Activated CD4-positive, alpha-beta T cell treated with anti-CD3 and anti-CD28 coated beads, Interleukin-2, amount 10 ng/mL, durations not matched to agents 7 days and 5 days (primary cell): Measurements from ENCODE around the gene NEGR1. TPM values are rescaled to one million over a fixed set of nuclear protein-coding genes. Genes with fewer than 3 reads are reported as not detected.

Experiments
- CTCF ChIA-PET: fragments of 350-600 bp; sonication (Branson Sonifier 250); formaldehyde crosslinking; loops from one replicate; lab custom pipeline; 2021; ENCODE audit warnings: antibody characterized with exemption; lab: Charles Lee
- POLR2A ChIA-PET: fragments of 350-600 bp; sonication (Branson Sonifier 250); formaldehyde crosslinking; loops from one replicate; lab custom pipeline; 2021; ENCODE audit warnings: antibody characterized with exemption; lab: Charles Lee
- DNase-seq: peaks from one replicate; pipeline ENCODE4 v3.0.0-alpha.2; 2020
- H3K27ac Mint-ChIP-seq: one replicate; pipeline ENCODE4 v1.8.0; 2021; ENCODE audit warnings: mild to moderate bottlenecking, moderate library complexity, mixed read lengths
- H3K27me3 Mint-ChIP-seq: one replicate; pipeline ENCODE4 v1.8.0; 2021; ENCODE audit warnings: mixed read lengths
- H3K36me3 Mint-ChIP-seq: one replicate; pipeline ENCODE4 v1.8.0; 2021; ENCODE audit warnings: low read depth, mixed read lengths
- H3K4me1 Mint-ChIP-seq: one replicate; pipeline ENCODE4 v1.8.0; 2021; ENCODE audit warnings: mixed read lengths
- H3K4me3 Mint-ChIP-seq: one replicate; pipeline ENCODE4 v1.8.0; 2021; ENCODE audit warnings: mild to moderate bottlenecking, moderate library complexity, mixed read lengths
- H3K9me3 Mint-ChIP-seq: one replicate; pipeline ENCODE4 v1.8.0; 2021; ENCODE audit warnings: mixed read lengths
- total RNA-seq, 2 experiments: library from RNA; stranded (reverse); gene quantifications; one replicate each; pipeline ENCODE4 v1.2.3, GENCODE V29; 2021

The NEGR1 gene
- total RNA-seq, 2 experiments from 2014 or later: not detected

GRCh38 chr1:71676979-71677925, 605.1 kb downstream of the NEGR1 start:
- no peak overlapping the region for H3K4me3 Mint-ChIP-seq
- no peaks in the 10 kb centered on the region for H3K27me3 Mint-ChIP-seq
- no peaks in the 10 kb centered on the region for H3K36me3 Mint-ChIP-seq
- POLR2A ChIA-PET: no interaction called here
- no peak overlapping the region for H3K27ac Mint-ChIP-seq
- no peaks in the 10 kb centered on the region for H3K4me1 Mint-ChIP-seq
- H3K9me3 Mint-ChIP-seq: no peaks in the 10 kb centered on the region
- DNase-seq: no peak
- CTCF ChIA-PET: no interaction called here

- H3K4me3 Mint-ChIP-seq: no peak overlapping the region
- H3K4me1 Mint-ChIP-seq: no peaks in the 10 kb centered on the region
- H3K36me3 Mint-ChIP-seq: no peaks in the 10 kb centered on the region
- H3K27me3 Mint-ChIP-seq: no peaks in the 10 kb centered on the region
- H3K27ac Mint-ChIP-seq: no peak overlapping the region
- POLR2A ChIA-PET: no interaction called here
- no peaks in the 10 kb centered on the region for H3K9me3 Mint-ChIP-seq
- DNase-seq: no peak
- CTCF ChIA-PET: no interaction called here
Observed at GRCh38 chr1:71668065-71668464, 614.3 kb downstream of the NEGR1 start.

- H3K9me3 Mint-ChIP-seq: no peaks in the 10 kb centered on the region
Observed at GRCh38 chr1:71667216-71667615, 615.1 kb downstream of the NEGR1 start.

GRCh38 chr1:71666609-71667008, 615.7 kb downstream of the NEGR1 start:
- Mint-ChIP-seq H3K27ac (no peak overlapping the region), H3K36me3 (no peaks in the 10 kb centered on the region), H3K9me3 (no peaks in the 10 kb centered on the region), H3K4me1 (no peaks in the 10 kb centered on the region), H3K4me3 (no peak overlapping the region), H3K27me3 (no peaks in the 10 kb centered on the region)
- ChIA-PET CTCF (no interaction called here), POLR2A (no interaction called here)
- no peak for DNase-seq

More at GRCh38 chr1:71667216-71667615, 615.1 kb downstream of the NEGR1 start:
- no peak overlapping the region for H3K27ac Mint-ChIP-seq
- ChIA-PET CTCF (no interaction called here), POLR2A (no interaction called here)
- H3K36me3 Mint-ChIP-seq: no peaks in the 10 kb centered on the region
- no peak for DNase-seq
- H3K4me3 Mint-ChIP-seq: no peak overlapping the region
- no peaks in the 10 kb centered on the region for H3K4me1 Mint-ChIP-seq
- no peaks in the 10 kb centered on the region for H3K27me3 Mint-ChIP-seq

GRCh38 chr1:71660411-71660810, 621.9 kb downstream of the NEGR1 start:
- no peak for DNase-seq
- ChIA-PET POLR2A (no interaction called here), CTCF (no interaction called here)
- H3K27ac Mint-ChIP-seq: no peak overlapping the region
- no peaks in the 10 kb centered on the region for H3K9me3 Mint-ChIP-seq
- H3K4me3 Mint-ChIP-seq: no peak overlapping the region
- H3K4me1 Mint-ChIP-seq: no peaks in the 10 kb centered on the region
- no peaks in the 10 kb centered on the region for H3K27me3 Mint-ChIP-seq
- H3K36me3 Mint-ChIP-seq: no peaks in the 10 kb centered on the region

- H3K4me1 Mint-ChIP-seq: no peaks in the 10 kb centered on the region
- DNase-seq: no peak
- no peak overlapping the region for H3K27ac Mint-ChIP-seq
- no peaks in the 10 kb centered on the region for H3K36me3 Mint-ChIP-seq
- POLR2A ChIA-PET: no interaction called here
- H3K9me3 Mint-ChIP-seq: no peaks in the 10 kb centered on the region
- CTCF ChIA-PET: no interaction called here
- H3K4me3 Mint-ChIP-seq: no peak overlapping the region
- no peaks in the 10 kb centered on the region for H3K27me3 Mint-ChIP-seq
Observed at GRCh38 chr1:71657891-71658679, 624.3 kb downstream of the NEGR1 start.

- Mint-ChIP-seq H3K4me1 (no peaks in the 10 kb centered on the region), H3K36me3 (no peaks in the 10 kb centered on the region), H3K4me3 (no peak overlapping the region), H3K27ac (no peak overlapping the region), H3K27me3 (no peaks in the 10 kb centered on the region), H3K9me3 (no peaks in the 10 kb centered on the region)
- ChIA-PET CTCF (no interaction called here), POLR2A (interaction anchor here (0.6 kb wide), 1 partner anchor 48 kb away, joined by 13 read pairs; no protein-coding TSS in a partner anchor)
- no peak for DNase-seq
Observed at GRCh38 chr1:71656902-71657301, 625.4 kb downstream of the NEGR1 start.

GRCh38 chr1:71655604-71656003, 626.7 kb downstream of the NEGR1 start:
- no peaks in the 10 kb centered on the region for H3K4me1 Mint-ChIP-seq
- no peak overlapping the region for H3K27ac Mint-ChIP-seq
- no peak for DNase-seq
- no peaks in the 10 kb centered on the region for H3K9me3 Mint-ChIP-seq
- ChIA-PET POLR2A (no interaction called here), CTCF (no interaction called here)
- H3K4me3 Mint-ChIP-seq: no peak overlapping the region
- no peaks in the 10 kb centered on the region for H3K27me3 Mint-ChIP-seq
- H3K36me3 Mint-ChIP-seq: no peaks in the 10 kb centered on the region

GRCh38 chr1:71653952-71654351, 628.4 kb downstream of the NEGR1 start:
- Mint-ChIP-seq H3K27me3 (no peaks in the 10 kb centered on the region), H3K9me3 (no peaks in the 10 kb centered on the region), H3K36me3 (no peaks in the 10 kb centered on the region), H3K27ac (no peak overlapping the region), H3K4me3 (no peak overlapping the region), H3K4me1 (no peaks in the 10 kb centered on the region)
- no peak for DNase-seq
- ChIA-PET POLR2A (no interaction called here), CTCF (no interaction called here)

- Mint-ChIP-seq H3K4me1 (no peaks in the 10 kb centered on the region), H3K4me3 (no peak overlapping the region), H3K9me3 (no peaks in the 10 kb centered on the region), H3K36me3 (no peaks in the 10 kb centered on the region), H3K27me3 (no peaks in the 10 kb centered on the region), H3K27ac (no peak overlapping the region)
- ChIA-PET POLR2A (no interaction called here), CTCF (no interaction called here)
- no peak for DNase-seq
Observed at GRCh38 chr1:71651214-71651613, 631.1 kb downstream of the NEGR1 start.

- POLR2A ChIA-PET: no interaction called here
- Mint-ChIP-seq H3K4me1 (no peaks in the 10 kb centered on the region), H3K9me3 (no peaks in the 10 kb centered on the region), H3K36me3 (no peaks in the 10 kb centered on the region), H3K27ac (no peak overlapping the region), H3K4me3 (no peak overlapping the region), H3K27me3 (no peaks in the 10 kb centered on the region)
- DNase-seq: no peak
- CTCF ChIA-PET: no interaction called here
Observed at GRCh38 chr1:71650119-71650518, 632.2 kb downstream of the NEGR1 start.

- DNase-seq: no peak
- Mint-ChIP-seq H3K27ac (no peak overlapping the region), H3K9me3 (no peaks in the 10 kb centered on the region), H3K4me3 (no peak overlapping the region), H3K27me3 (no peaks in the 10 kb centered on the region), H3K4me1 (no peaks in the 10 kb centered on the region), H3K36me3 (no peaks in the 10 kb centered on the region)
- POLR2A ChIA-PET: no interaction called here
- CTCF ChIA-PET: no interaction called here
Observed at GRCh38 chr1:71649608-71650007, 632.7 kb downstream of the NEGR1 start.
